Neural progenitor cell (in vitro differentiated cells): ENCODE measurements around the gene NCF2.

Source experiments
- EZH2 ChIP-seq: fragments of 200-600 bp; sonication (generic); IDR thresholded peaks from 2 replicates; pipeline ENCODE4 v1.6.1; 2017; ENCODE audit warnings: antibody characterized with exemption, mild to moderate bottlenecking, moderate library complexity
- TF ChIP-seq, protein P1 (sequence below): fragments of 200-600 bp; sonication (generic); IDR thresholded peaks from 2 replicates; pipeline ENCODE4 v1.5.1; 2017; ENCODE audit warnings: antibody characterized with exemption, mild to moderate bottlenecking

DNA sequence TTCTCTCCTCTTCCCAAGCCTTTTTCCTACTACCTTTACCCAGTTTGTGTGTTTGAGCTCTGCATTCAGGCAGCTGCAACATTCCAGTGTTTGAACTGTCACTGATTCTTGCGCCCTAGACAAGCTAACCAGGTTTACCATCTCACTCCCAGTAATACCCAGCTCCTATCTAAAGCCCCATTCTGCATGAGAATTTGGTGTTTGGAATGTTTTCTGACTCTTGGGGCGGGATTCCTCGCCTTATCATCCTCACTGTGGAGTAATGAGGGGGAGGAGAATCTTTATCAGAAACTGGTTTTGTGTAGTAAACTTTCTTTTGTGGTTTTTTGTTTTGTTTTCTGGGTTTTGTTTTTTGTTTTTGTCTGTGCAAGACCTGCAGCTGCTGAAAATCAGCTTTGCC is 36.5 kb downstream of the NCF2 start:
- TF ChIP-seq, protein P1, sequence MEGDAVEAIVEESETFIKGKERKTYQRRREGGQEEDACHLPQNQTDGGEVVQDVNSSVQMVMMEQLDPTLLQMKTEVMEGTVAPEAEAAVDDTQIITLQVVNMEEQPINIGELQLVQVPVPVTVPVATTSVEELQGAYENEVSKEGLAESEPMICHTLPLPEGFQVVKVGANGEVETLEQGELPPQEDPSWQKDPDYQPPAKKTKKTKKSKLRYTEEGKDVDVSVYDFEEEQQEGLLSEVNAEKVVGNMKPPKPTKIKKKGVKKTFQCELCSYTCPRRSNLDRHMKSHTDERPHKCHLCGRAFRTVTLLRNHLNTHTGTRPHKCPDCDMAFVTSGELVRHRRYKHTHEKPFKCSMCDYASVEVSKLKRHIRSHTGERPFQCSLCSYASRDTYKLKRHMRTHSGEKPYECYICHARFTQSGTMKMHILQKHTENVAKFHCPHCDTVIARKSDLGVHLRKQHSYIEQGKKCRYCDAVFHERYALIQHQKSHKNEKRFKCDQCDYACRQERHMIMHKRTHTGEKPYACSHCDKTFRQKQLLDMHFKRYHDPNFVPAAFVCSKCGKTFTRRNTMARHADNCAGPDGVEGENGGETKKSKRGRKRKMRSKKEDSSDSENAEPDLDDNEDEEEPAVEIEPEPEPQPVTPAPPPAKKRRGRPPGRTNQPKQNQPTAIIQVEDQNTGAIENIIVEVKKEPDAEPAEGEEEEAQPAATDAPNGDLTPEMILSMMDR = no peak
- no peak for TF ChIP-seq EZH2
